ENCODE data around the gene SPAG7.
A peak's percentile ranks its signal among the peaks of the same experiment; 100 is the strongest.

Gene SPAG7

GRCh38 chr17:4948166-4948930 is 19.3 kb downstream of the SPAG7 start, which contains the start of gene PFN1 (continued):
- peak; percentile 50; the same call in 1 of the 2 replicates for TF ChIP-seq PRDM2 (tag by site-specific recombination; IDR thresholded peaks at IDR 0.05; ENCODE audit: borderline replicate concordance)
- peak; percentile 14; the same call in 1 of the 2 replicates for TF ChIP-seq ZNF394 (tag by site-specific recombination; IDR thresholded peaks at IDR 0.05; ENCODE audit: borderline replicate concordance)
- TF ChIP-seq YY1 (tag by site-specific recombination; IDR thresholded peaks at IDR 0.05), result peak; percentile 89
- TF ChIP-seq SP2 (tag by site-specific recombination; IDR thresholded peaks at IDR 0.05), result peak; percentile 14
- TF ChIP-seq ZNF626 (tag by site-specific recombination; IDR thresholded peaks at IDR 0.05), result no peak
- TF ChIP-seq GLI4 (tag by site-specific recombination; IDR thresholded peaks at IDR 0.05), result 0 out of 2 replicates have a peak, but pooled peaks have one; percentile 37
- TF ChIP-seq ZNF677 (tag by site-specific recombination; IDR thresholded peaks at IDR 0.05), result no peak
- TF ChIP-seq KLF16 (tag by site-specific recombination; IDR thresholded peaks at IDR 0.05), result peak; percentile 37
- peak; percentile 37; the same call in 1 of the 2 replicates for TF ChIP-seq ZNF580 (tag by site-specific recombination; IDR thresholded peaks at IDR 0.05)

GRCh38 chr17:4947411-4948165 is 20.0 kb downstream of the SPAG7 start:
- peaks cover 21% of the 10 kb centered on the region for H3K4me1 ChIP-seq (ENCODE audit: control insufficient read depth, insufficient read depth, low read length)
- CTCF ChIA-PET, result interaction anchor here (0.5 to 2.5 kb wide), 3 partner anchors 8 to 1558 kb away, joined by 3 to 11 read pairs (median 6); partner anchors contain the start of genes RNF167 and SLC25A11
- TF ChIP-seq ZNF366 (tag by site-specific recombination; conservative IDR thresholded peaks at IDR 0.05) (no peak), ZBTB21 (tag by site-specific recombination; IDR thresholded peaks at IDR 0.05) (no peak), ZNF202 (tag by site-specific recombination; IDR thresholded peaks at IDR 0.05; ENCODE audit: borderline replicate concordance) (no peak), ELK4 (IDR thresholded peaks at IDR 0.05; ENCODE audit: borderline replicate concordance, low read depth, low read length) (no peak), ZBTB48 (tag by site-specific recombination; IDR thresholded peaks at IDR 0.05) (no peak; the same call in 1 of the 2 replicates), ZNF221 (tag by site-specific recombination; IDR thresholded peaks at IDR 0.05; ENCODE audit: borderline replicate concordance) (no peak), SP3 (tag by site-specific recombination; IDR thresholded peaks at IDR 0.05) (peak; percentile 91), ZNF132 (tag by site-specific recombination; IDR thresholded peaks at IDR 0.05; ENCODE audit: borderline replicate concordance) (no peak), ZNF660 (tag by site-specific recombination; IDR thresholded peaks at IDR 0.05) (no peak), ATF2 (tag by site-specific recombination; IDR thresholded peaks at IDR 0.05; ENCODE audit: low read depth) (no peak), ZNF398 (tag by site-specific recombination; IDR thresholded peaks at IDR 0.05) (peak; percentile 71), HOXC10 (CRISPR knock-in tag; IDR thresholded peaks at IDR 0.05) (no peak), ZFP41 (tag by site-specific recombination; IDR thresholded peaks at IDR 0.05; ENCODE audit: borderline replicate concordance) (no peak), ZNF677 (tag by site-specific recombination; IDR thresholded peaks at IDR 0.05) (no peak)

More at GRCh38 chr17:4947411-4948165, 20.0 kb downstream of the SPAG7 start:
- POLR2A ChIA-PET, result interaction anchor here (0.7 to 17.9 kb wide), 13 partner anchors 8 to 158 kb away, joined by 3 to 358 read pairs (median 6); partner anchors contain the start of genes CAMTA2, INCA1, KIF1C and PLD2
- Histone ChIP-seq H3K4me3 (ENCODE audit: low read depth, low read length) (peak overlapping the region; percentile 97), H3K36me3 (ENCODE audit: control insufficient read depth in 2 of 2, insufficient read depth in 1 of 2, low read length in 2 of 2) (peaks cover 29 to 47% of the 10 kb centered on the region in 2 experiments), H3K9me3 (ENCODE audit: control insufficient read depth, insufficient read depth, low read depth, low read length) (no peaks in the 10 kb centered on the region), H3K27ac (ENCODE audit: extremely low read depth, low read depth, low read length) (peak overlapping the region; percentile 99)
